ENCODE measurements around the gene MAP3K12. TPM values are rescaled to one million over a fixed set of nuclear protein-coding genes. Genes with fewer than 3 reads are reported as not detected.

Gene MAP3K12
- total RNA-seq, 4 donors from 2014 or later: 4.8 to 14.0 (median 5.9) TPM

GRCh38 chr12:53536962-53537361, 37.7 kb upstream of the MAP3K12 start:
- Histone ChIP-seq H3K27ac (no peak overlapping the region), H3K36me3 (peaks cover 85% of the 10 kb centered on the region), H3K27me3 (no peaks in the 10 kb centered on the region), H3K4me1 (peaks cover 22% of the 10 kb centered on the region), H3K9me3 (no peaks in the 10 kb centered on the region), H3K4me3 (no peak overlapping the region)
- 91% methylated on average over 3 of the region's 3 CpGs for WGBS
- TF ChIP-seq EP300 (IDR thresholded peaks at IDR 0.05) (no peak), CTCF (IDR thresholded peaks at IDR 0.05) (no peak), POLR2AphosphoS5 (IDR thresholded peaks at IDR 0.05) (no peak), POLR2A (IDR thresholded peaks at IDR 0.05) (no peak)
- DNase-seq (ENCODE audit: low spot score in 2 of 2): no peak

- Histone ChIP-seq H3K4me1 (peaks cover 10% of the 10 kb centered on the region), H3K4me3 (no peak overlapping the region), H3K27ac (no peak overlapping the region), H3K9me3 (no peaks in the 10 kb centered on the region), H3K36me3 (peaks cover 92% of the 10 kb centered on the region), H3K27me3 (no peaks in the 10 kb centered on the region)
- peak in 1 of 2 donors; percentile 1 for DNase-seq (ENCODE audit: low spot score in 2 of 2)
- TF ChIP-seq POLR2AphosphoS5 (IDR thresholded peaks at IDR 0.05): no peak
- no peak for TF ChIP-seq CTCF (IDR thresholded peaks at IDR 0.05)
- no peak for TF ChIP-seq POLR2A (IDR thresholded peaks at IDR 0.05)
- TF ChIP-seq EP300 (IDR thresholded peaks at IDR 0.05): no peak
- 78% methylated on average over 2 of the region's 2 CpGs for WGBS
These were observed 34.2 kb upstream of the MAP3K12 start for GRCh38 chr12:53533471-53533870.

GRCh38 chr12:53532524-53533445, 33.5 kb upstream of the MAP3K12 start:
- H3K36me3 ChIP-seq: peaks cover 99% of the 10 kb centered on the region
- DNase-seq (ENCODE audit: low spot score in 2 of 2): peak in 1 of 2 donors; percentile 35
- WGBS: 89% methylated on average over 7 of the region's 7 CpGs
- no peaks in the 10 kb centered on the region for H3K27me3 ChIP-seq
- H3K9me3 ChIP-seq: no peaks in the 10 kb centered on the region
- TF ChIP-seq CTCF (IDR thresholded peaks at IDR 0.05): no peak
- TF ChIP-seq POLR2A (IDR thresholded peaks at IDR 0.05): no peak
- no peak for TF ChIP-seq POLR2AphosphoS5 (IDR thresholded peaks at IDR 0.05)
- no peak for TF ChIP-seq EP300 (IDR thresholded peaks at IDR 0.05)
- H3K4me1 ChIP-seq: peaks cover 4% of the 10 kb centered on the region
- no peak overlapping the region for H3K27ac ChIP-seq
- no peak overlapping the region for H3K4me3 ChIP-seq

GRCh38 chr12:53532021-53532420, 32.8 kb upstream of the MAP3K12 start:
- Histone ChIP-seq H3K27ac (no peak overlapping the region), H3K4me3 (no peak overlapping the region), H3K27me3 (no peaks in the 10 kb centered on the region), H3K4me1 (no peaks in the 10 kb centered on the region), H3K9me3 (no peaks in the 10 kb centered on the region), H3K36me3 (peaks cover 100% of the 10 kb centered on the region)
- DNase-seq (ENCODE audit: low spot score in 2 of 2): no peak
- TF ChIP-seq POLR2A (IDR thresholded peaks at IDR 0.05) (no peak), EP300 (IDR thresholded peaks at IDR 0.05) (no peak), CTCF (IDR thresholded peaks at IDR 0.05) (no peak), POLR2AphosphoS5 (IDR thresholded peaks at IDR 0.05) (no peak)
- WGBS: 61% methylated on average over 3 of the region's 3 CpGs

- H3K27ac ChIP-seq: no peak overlapping the region
- peaks cover 98% of the 10 kb centered on the region for H3K36me3 ChIP-seq
- H3K27me3 ChIP-seq: no peaks in the 10 kb centered on the region
- H3K4me1 ChIP-seq: no peaks in the 10 kb centered on the region
- no peak overlapping the region for H3K4me3 ChIP-seq
- TF ChIP-seq EP300 (IDR thresholded peaks at IDR 0.05) (no peak), POLR2AphosphoS5 (IDR thresholded peaks at IDR 0.05) (no peak), CTCF (IDR thresholded peaks at IDR 0.05) (no peak)
- WGBS: 83% methylated on average over 4 of the region's 4 CpGs
- no peaks in the 10 kb centered on the region for H3K9me3 ChIP-seq
- DNase-seq (ENCODE audit: low spot score in 2 of 2): no peak
These were observed 31.7 kb upstream of the MAP3K12 start for GRCh38 chr12:53530920-53531319.

Data from suprapubic skin (tissue), 4 donors.